HepG2 (cell line): ENCODE results near the gene ZFYVE28. TPM values are rescaled to one million over a fixed set of nuclear protein-coding genes. Genes with fewer than 3 reads are reported as not detected.

Experiments
- ATAC-seq: fragments of 200-7000 bp; cut with Tn5 transposase; 3 replicates; pipeline ENCODE4 v1.9.1; 2020; ENCODE audit warnings: mild to moderate bottlenecking, moderate library complexity
- BruUV-seq: library from RNA; stranded (reverse); fragments of 400-500 nt; replicated peaks from 2 replicates; lab custom pipeline; 2021; lab: Mats Ljungman, UMichigan
- CTCF ChIA-PET: fragments of 300-600 bp; formaldehyde crosslinking; extraction: SDS; loops from one replicate; lab custom pipeline; 2021; ENCODE audit warnings: low total read pairs, inconsistent platforms, low intra/inter-chr PET ratio; lab: Yijun Ruan, JAX
- POLR2A ChIA-PET: fragments of 350-600 bp; sonication (Branson Sonifier 250); formaldehyde crosslinking; loops from one replicate; lab custom pipeline; 2020; ENCODE audit warnings: antibody characterized with exemption, inconsistent platforms; lab: Yijun Ruan, JAX
- DNase-seq: peaks from one replicate; pipeline ENCODE4 v3.0.0-alpha.2; 2015; ENCODE audit warnings: low spot score
- FAIRE-seq: peaks from 3 replicates; lab custom pipeline; 2011; peaks lifted over from hg19 to GRCh38; lab: Jason Lieb, UNC
- H2AFZ ChIP-seq: one replicate; pipeline ENCODE4 v1.6.1; 2011; ENCODE audit warnings: low read length, inconsistent platforms
- H3K27ac ChIP-seq: fragments of 300-600 bp; 3 replicates; pipeline ENCODE4 v1.8.0; 2011; ENCODE audit warnings: mixed run types, mild to moderate bottlenecking, mixed read lengths, low read length, inconsistent platforms; ENCODE audit not compliant: insufficient read depth; ENCODE audit errors: extremely low read length
- H3K27me3 ChIP-seq, 2 experiments: fragments of 200-600 bp in 1 of 2; 2 replicates in 1 of 2; 3 replicates in 1 of 2; pipeline versions ENCODE4 v1.6.0 to v1.8.0; 2011; ENCODE audit warnings: low read length in 2 of 2, mild to moderate bottlenecking in 2 of 2, moderate library complexity in 2 of 2, inconsistent platforms in 1 of 2; ENCODE audit not compliant: insufficient read depth in 2 of 2, control insufficient read depth in 1 of 2
- H3K36me3 ChIP-seq, 2 experiments: fragments of 200-600 bp in 1 of 2; replicated peaks in 1 of 2; 2 replicates in 1 of 2; 3 replicates in 1 of 2; pipeline versions ENCODE4 v1.5.1 to v1.8.0; 2011; ENCODE audit warnings: low read length in 2 of 2, inconsistent platforms in 1 of 2; ENCODE audit not compliant: insufficient read depth in 2 of 2, control insufficient read depth in 1 of 2
- H3K4me1 ChIP-seq: 2 replicates; pipeline ENCODE4 v1.5.1; 2012; ENCODE audit warnings: low read length, inconsistent platforms; ENCODE audit not compliant: insufficient read depth
- H3K4me2 ChIP-seq: 2 replicates; pipeline ENCODE4 v1.6.0; 2011; ENCODE audit warnings: low read depth, low read length, inconsistent platforms
- H3K4me3 ChIP-seq, 3 experiments: fragments of 200-600 bp in 1 of 3; sonication (generic), shearing (Covaris generic) in 1 of 3; replicated peaks in 1 of 3; 2 replicates each; pipeline ENCODE4 v1.5.1; 2011 to 2016; ENCODE audit warnings: low read length in 3 of 3, inconsistent platforms in 2 of 3, low read depth in 2 of 3, mild to moderate bottlenecking in 2 of 3, control low read depth in 1 of 3, mixed read lengths in 1 of 3; ENCODE audit not compliant: insufficient read depth in 1 of 3
- H3K79me2 ChIP-seq: one replicate; pipeline ENCODE4 v1.6.1; 2011; ENCODE audit warnings: low read length, inconsistent platforms; ENCODE audit not compliant: insufficient read depth
- H3K9ac ChIP-seq: 2 replicates; pipeline ENCODE4 v1.6.0; 2011; ENCODE audit warnings: mild to moderate bottlenecking, low read depth, low read length, inconsistent platforms; ENCODE audit not compliant: insufficient read depth
- H3K9me3 ChIP-seq: 2 replicates; pipeline ENCODE4 v1.5.1; 2012; ENCODE audit warnings: mild to moderate bottlenecking, low read length
- H4K20me1 ChIP-seq: 2 replicates; pipeline ENCODE4 v1.6.0; 2011; ENCODE audit warnings: inconsistent platforms, mild to moderate bottlenecking, low read length, moderate library complexity; ENCODE audit not compliant: insufficient read depth
- ADNP ChIP-seq: sonication (generic); formaldehyde crosslinking; IDR thresholded peaks from 2 replicates; pipeline ENCODE4 v1.4.0; 2020; ENCODE audit warnings: missing genetic modification reagents
- HDAC2 ChIP-seq: sonication (generic); formaldehyde crosslinking; IDR thresholded peaks from 2 replicates; pipeline ENCODE4 v1.4.0; 2020; ENCODE audit warnings: missing genetic modification reagents
- IRX3 ChIP-seq: sonication (generic); formaldehyde crosslinking; IDR thresholded peaks from 2 replicates; pipeline ENCODE4 v1.8.1; 2023; ENCODE audit warnings: mild to moderate bottlenecking, low read depth, missing genetic modification reagents, borderline replicate concordance
- KAT2B ChIP-seq: fragments of 150-350 bp; IDR thresholded peaks from 2 replicates; pipeline ENCODE4 v1.6.1; 2014; ENCODE audit warnings: low read depth, low read length, borderline replicate concordance
- NAIF1 ChIP-seq: sonication (generic); formaldehyde crosslinking; IDR thresholded peaks from 2 replicates; pipeline ENCODE4 v1.5.0; 2020; ENCODE audit warnings: mild to moderate bottlenecking, missing genetic modification reagents, borderline replicate concordance
- POGZ ChIP-seq: sonication (generic); formaldehyde crosslinking; IDR thresholded peaks from 2 replicates; pipeline ENCODE4 v1.4.0; 2020; ENCODE audit warnings: mild to moderate bottlenecking, missing genetic modification reagents
- SRF ChIP-seq: IDR thresholded peaks from 2 replicates; pipeline ENCODE4 v1.6.1; 2011; ENCODE audit warnings: mild to moderate bottlenecking, low read depth, low read length, moderate library complexity
- ZBTB4 ChIP-seq: sonication (generic); formaldehyde crosslinking; IDR thresholded peaks from 2 replicates; pipeline ENCODE4 v1.4.0; 2020; ENCODE audit warnings: missing genetic modification reagents, mild to moderate bottlenecking, borderline replicate concordance
- ZFP1 ChIP-seq: IDR thresholded peaks from 2 replicates; pipeline ENCODE4 v1.6.1; 2016
- ZNF256 ChIP-seq: sonication (generic); formaldehyde crosslinking; conservative IDR thresholded peaks from 2 replicates; pipeline ENCODE4 v1.4.0; 2020; ENCODE audit warnings: missing genetic modification reagents
- WGBS: methylation state at CpG from one replicate; pipeline ENCODE4 v1.1.6; 2017; ENCODE audit warnings: low lambda C conversion rate; 5-methylcytosine and 5-hydroxymethylcytosine counted together
- in situ Hi-C: cut with HindIII; loops from 2 replicates; pipeline ENCODE4 v1.10.0; 2017; ENCODE audit warnings: low pct_unique_long_range_greater_than_20kb; ENCODE audit not compliant: extremely low pct_ligation_motif_present
- intact Hi-C: fragments of 100-400 bp; cut with micrococcal nuclease; formaldehyde crosslinking; loops from one replicate; pipeline ENCODE4 v1.10.0; 2022; ENCODE audit not compliant: unreplicated experiment
- polyA plus RNA-seq, 8 experiments: library from polyadenylated mRNA; depleted of rRNA in 3 of 8; stranded (reverse) in 7 of 8; unstranded in 1 of 8; fragments of >200 nt; fragmentation: Illumina TruSeq in 4 of 8; extraction: Trizol in 4 of 8; gene quantifications; 2 replicates each; pipeline versions ENCODE4 v1.2.1 to v1.2.3, GENCODE V29; 2011 to 2016; ENCODE audit warnings: low read depth in 4 of 8, missing spikeins in 1 of 8, mixed read lengths in 1 of 8; ENCODE audit not compliant: insufficient read depth in 1 of 8
- total RNA-seq, 5 experiments: library from RNA; depleted of rRNA; stranded (reverse); fragments of >200 nt; fragmentation: Illumina TruSeq; extraction: Trizol; gene quantifications; 2 replicates each; pipeline ENCODE4 v1.2.3, GENCODE V29; 2016; ENCODE audit warnings: low read depth in 1 of 5

The ZFYVE28 gene
- total and polyA plus RNA-seq, 2 of the 13 experiments (the other 11 are each of a cell fraction or from before 2014, with no cell fraction given): 0.12 to 0.22 TPM

- intact Hi-C loops: loop anchor here (5.0 kb wide), 1 partner anchor 441 kb away; the partner anchor contains the start of gene NELFA
- Histone ChIP-seq H3K9ac (no peak overlapping the region), H2AFZ (no peak overlapping the region), H3K27ac (no peak overlapping the region), H4K20me1 (no peaks in the 10 kb centered on the region), H3K27me3 (peaks cover 4 to 34% of the 10 kb centered on the region in 2 experiments; a peak in 4 of 5 replicates), H3K36me3 (no peaks in the 10 kb centered on the region), H3K9me3 (no peaks in the 10 kb centered on the region), H3K79me2 (no peaks in the 10 kb centered on the region), H3K4me2 (no peak overlapping the region), H3K4me3 (no peak overlapping the region), H3K4me1 (peaks cover 12% of the 10 kb centered on the region)
- ChIA-PET CTCF (no interaction called here), POLR2A (no interaction called here)
- FAIRE-seq: no peak
- no peak for TF ChIP-seq ZNF256
- TF ChIP-seq IRX3: no peak
- TF ChIP-seq ADNP (CRISPR knock-in tag): no peak
- no peak for TF ChIP-seq ZBTB4 (CRISPR knock-in tag)
- TF ChIP-seq HDAC2: no peak
- TF ChIP-seq NAIF1 (CRISPR knock-in tag): no peak
- TF ChIP-seq ZFP1: no peak
- no peak for TF ChIP-seq POGZ (CRISPR knock-in tag)
- TF ChIP-seq KAT2B: no peak
- no peak for TF ChIP-seq SRF
- in situ Hi-C loops: no loop called here
- DNase-seq: no peak
- WGBS: 40% methylated on average over 7 of the region's 7 CpGs
- no TSS peak for BruUV-seq
- ATAC-seq: no peak
Observed at GRCh38 chr4:2448589-2448988, 30.1 kb upstream of the ZFYVE28 start.
